Osteocyte (in vitro differentiated cells): ENCODE measurements around the gene ZFR. TPM values are rescaled to one million over a fixed set of nuclear protein-coding genes. Genes with fewer than 3 reads are reported as not detected.
A peak's percentile ranks its signal among the peaks of the same experiment; 100 is the strongest.
"Not testable (repeated sequence)": the region's sequence is repeated elsewhere in the genome, so short reads cannot be mapped to it uniquely, and the experiment has no call there.

Experiments used
- DNase-seq: peaks from one replicate; pipeline ENCODE4 v3.0.0; 2021; ENCODE audit warnings: mixed read lengths; ENCODE audit not compliant: unreplicated experiment; ENCODE audit errors: extremely low spot score
- H3K27ac Mint-ChIP-seq: one replicate; pipeline ENCODE4 v1.8.0; 2021; ENCODE audit warnings: mild to moderate bottlenecking, mixed read lengths; ENCODE audit not compliant: unreplicated experiment
- H3K27me3 Mint-ChIP-seq: one replicate; pipeline ENCODE4 v1.8.0; 2021; ENCODE audit warnings: mixed read lengths; ENCODE audit not compliant: unreplicated experiment
- H3K36me3 Mint-ChIP-seq: one replicate; pipeline ENCODE4 v1.8.0; 2021; ENCODE audit warnings: mixed read lengths; ENCODE audit not compliant: unreplicated experiment
- H3K4me1 Mint-ChIP-seq: one replicate; pipeline ENCODE4 v1.8.0; 2021; ENCODE audit warnings: mixed read lengths; ENCODE audit not compliant: unreplicated experiment
- H3K4me3 Mint-ChIP-seq: one replicate; pipeline ENCODE4 v1.8.0; 2021; ENCODE audit warnings: mild to moderate bottlenecking, moderate library complexity, mixed read lengths; ENCODE audit not compliant: unreplicated experiment
- H3K9me3 Mint-ChIP-seq: one replicate; pipeline ENCODE4 v1.8.0; 2021; ENCODE audit warnings: mixed read lengths; ENCODE audit not compliant: unreplicated experiment
- total RNA-seq: library from RNA; stranded (reverse); gene quantifications from 2 replicates; pipeline ENCODE4 v1.2.1, GENCODE V29; 2021
- TF ChIP-seq, protein P1 (sequence below): fragments of 200-600 bp; sonication (generic); IDR thresholded peaks from 2 replicates; pipeline ENCODE4 v1.5.0; 2021; ENCODE audit warnings: antibody characterized with exemption, mild to moderate bottlenecking, moderate library complexity

The ZFR gene
- total RNA-seq, 1 donor from 2014 or later = 87.1 TPM

DNA sequence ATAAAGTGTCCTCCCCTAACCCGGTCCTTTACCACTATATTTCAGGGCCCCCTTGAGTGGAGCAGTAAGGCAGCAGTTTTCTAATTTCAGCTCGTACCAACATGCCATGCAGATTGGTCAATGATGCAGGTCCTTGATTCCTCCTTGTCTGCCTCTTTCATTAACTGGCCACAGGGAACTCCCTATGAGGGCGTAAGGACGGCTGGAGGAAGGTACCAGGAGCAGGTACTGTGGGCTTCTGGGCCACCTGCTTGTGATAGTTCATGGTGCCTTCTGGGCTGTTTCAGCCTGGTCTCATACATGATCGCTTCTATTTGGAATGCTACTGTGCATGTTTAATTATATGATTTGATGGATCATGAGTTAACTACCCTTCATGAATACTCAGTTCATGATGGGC, 9.4 kb upstream of the ZFR start:
- Mint-ChIP-seq H3K27ac (no peak overlapping the region), H3K36me3 (no peaks in the 10 kb centered on the region), H3K4me1 (no peaks in the 10 kb centered on the region), H3K27me3 (peaks cover 16% of the 10 kb centered on the region), H3K4me3 (no peak overlapping the region), H3K9me3 (no peaks in the 10 kb centered on the region)
- TF ChIP-seq, protein P1, sequence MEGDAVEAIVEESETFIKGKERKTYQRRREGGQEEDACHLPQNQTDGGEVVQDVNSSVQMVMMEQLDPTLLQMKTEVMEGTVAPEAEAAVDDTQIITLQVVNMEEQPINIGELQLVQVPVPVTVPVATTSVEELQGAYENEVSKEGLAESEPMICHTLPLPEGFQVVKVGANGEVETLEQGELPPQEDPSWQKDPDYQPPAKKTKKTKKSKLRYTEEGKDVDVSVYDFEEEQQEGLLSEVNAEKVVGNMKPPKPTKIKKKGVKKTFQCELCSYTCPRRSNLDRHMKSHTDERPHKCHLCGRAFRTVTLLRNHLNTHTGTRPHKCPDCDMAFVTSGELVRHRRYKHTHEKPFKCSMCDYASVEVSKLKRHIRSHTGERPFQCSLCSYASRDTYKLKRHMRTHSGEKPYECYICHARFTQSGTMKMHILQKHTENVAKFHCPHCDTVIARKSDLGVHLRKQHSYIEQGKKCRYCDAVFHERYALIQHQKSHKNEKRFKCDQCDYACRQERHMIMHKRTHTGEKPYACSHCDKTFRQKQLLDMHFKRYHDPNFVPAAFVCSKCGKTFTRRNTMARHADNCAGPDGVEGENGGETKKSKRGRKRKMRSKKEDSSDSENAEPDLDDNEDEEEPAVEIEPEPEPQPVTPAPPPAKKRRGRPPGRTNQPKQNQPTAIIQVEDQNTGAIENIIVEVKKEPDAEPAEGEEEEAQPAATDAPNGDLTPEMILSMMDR = no peak
- no peak for DNase-seq

DNA sequence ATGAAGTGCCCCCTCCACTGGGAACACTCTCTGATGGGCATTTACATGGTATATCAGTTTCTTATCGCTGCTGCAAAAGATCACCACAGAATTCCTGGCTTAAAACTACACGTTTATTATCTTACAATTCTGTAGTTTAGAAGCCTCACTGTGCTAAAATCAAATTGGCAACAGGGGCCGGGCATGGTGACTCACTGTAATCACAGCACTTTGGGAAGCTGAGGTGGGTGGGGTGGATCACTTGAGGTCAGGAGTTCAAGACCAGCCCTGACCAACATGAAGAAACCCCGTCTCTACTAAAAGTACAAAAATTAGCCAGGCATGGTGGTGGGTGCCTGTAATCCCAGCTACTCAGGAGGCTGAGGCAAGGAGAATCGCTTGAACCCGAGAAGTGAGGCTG, 7.8 kb upstream of the ZFR start:
- peaks cover 16% of the 10 kb centered on the region for H3K27me3 Mint-ChIP-seq
- not testable (repeated sequence) for H3K27ac Mint-ChIP-seq, H3K9me3 Mint-ChIP-seq, H3K4me3 Mint-ChIP-seq, DNase-seq, H3K4me1 Mint-ChIP-seq, H3K36me3 Mint-ChIP-seq

DNA sequence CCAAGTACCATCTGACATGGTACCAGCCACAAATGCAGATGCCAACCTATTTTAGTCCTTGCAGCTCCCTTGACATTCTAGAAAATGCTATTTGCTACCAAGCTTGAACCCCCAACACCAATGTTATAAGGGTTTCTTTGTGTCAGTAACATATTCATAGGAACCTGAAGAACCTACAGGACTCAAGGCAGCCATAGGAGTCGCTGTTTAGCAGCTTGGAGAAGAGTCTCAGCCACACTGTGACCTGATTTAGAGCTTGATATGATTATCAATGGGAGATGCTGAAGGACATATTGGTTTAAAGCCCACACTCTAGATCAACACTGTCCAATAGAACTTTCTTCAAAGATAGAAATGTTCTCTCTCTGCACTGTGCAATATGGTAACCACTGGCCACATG, 6.4 kb upstream of the ZFR start:
- Mint-ChIP-seq H3K36me3 (no peaks in the 10 kb centered on the region), H3K9me3 (no peaks in the 10 kb centered on the region), H3K4me3 (no peak overlapping the region), H3K27me3 (peaks cover 8% of the 10 kb centered on the region), H3K27ac (no peak overlapping the region), H3K4me1 (peaks cover 1% of the 10 kb centered on the region)
- DNase-seq = no peak
- TF ChIP-seq, protein P1 = peak; percentile 11

DNA sequence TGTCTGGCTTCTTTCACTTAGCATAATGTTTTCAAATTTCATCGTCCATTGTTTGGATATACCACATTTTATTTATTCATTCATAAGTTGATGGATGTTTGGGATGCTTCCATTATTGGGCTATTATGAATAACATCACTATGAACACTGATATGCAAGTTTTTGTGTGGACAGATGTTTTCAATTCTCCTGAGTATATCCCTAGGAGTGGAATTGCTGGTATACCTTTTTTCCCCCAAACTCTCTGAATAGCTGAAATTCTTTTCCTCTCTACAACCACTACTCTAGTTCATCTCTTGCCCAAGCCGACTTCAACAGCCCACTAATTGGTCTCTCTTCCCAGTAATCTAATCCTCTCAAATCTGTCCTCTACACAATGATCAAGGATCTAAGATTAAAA, 4.7 kb upstream of the ZFR start:
- Mint-ChIP-seq H3K4me3 (no peak overlapping the region), H3K27ac (no peak overlapping the region), H3K9me3 (no peaks in the 10 kb centered on the region), H3K27me3 (no peaks in the 10 kb centered on the region), H3K36me3 (no peaks in the 10 kb centered on the region), H3K4me1 (peaks cover 11% of the 10 kb centered on the region)
- TF ChIP-seq, protein P1 = no peak
- no peak for DNase-seq

DNA sequence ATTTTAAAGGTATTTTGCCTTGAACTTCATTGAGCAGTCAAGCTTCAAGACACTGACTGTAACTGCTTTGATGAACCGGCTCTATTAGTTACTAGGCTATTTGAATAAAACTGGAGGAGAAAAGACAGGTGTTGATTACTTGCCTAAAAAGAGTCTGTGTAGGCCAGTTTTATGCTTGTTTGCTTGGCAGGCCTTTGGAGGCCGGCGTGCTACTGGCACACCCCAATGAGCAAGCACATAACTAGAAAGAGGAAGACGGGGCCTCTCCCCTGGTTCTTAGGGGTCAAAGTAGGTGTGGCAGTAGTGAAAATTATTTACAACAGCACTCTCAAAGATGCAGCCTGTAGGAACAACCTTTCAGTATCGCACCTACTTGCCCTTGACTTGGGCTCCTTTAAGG, 2.1 kb upstream of the ZFR start:
- H3K27ac Mint-ChIP-seq = no peak overlapping the region
- TF ChIP-seq, protein P1 = no peak
- no peak overlapping the region for H3K4me3 Mint-ChIP-seq
- no peak for DNase-seq
- no peaks in the 10 kb centered on the region for H3K27me3 Mint-ChIP-seq
- H3K36me3 Mint-ChIP-seq = no peaks in the 10 kb centered on the region
- H3K9me3 Mint-ChIP-seq = no peaks in the 10 kb centered on the region
- peaks cover 28% of the 10 kb centered on the region for H3K4me1 Mint-ChIP-seq
